Dendritic cell treated with granulocyte-macrophage colony-stimulating factor and Interleukin-4, amounts not matched to agents 40 ng/mL and 50 ng/mL, for 4 days (primary cell): ENCODE data around the gene SURF6.
"Not testable (repeated sequence)": the region's sequence is repeated elsewhere in the genome, so short reads cannot be mapped to it uniquely, and the experiment has no call there.

Source experiments
- H3K27ac Mint-ChIP-seq: one replicate; pipeline ENCODE4 v1.8.0; 2022; ENCODE audit warnings: mild to moderate bottlenecking, mixed read lengths
- H3K27me3 Mint-ChIP-seq: one replicate; pipeline ENCODE4 v1.8.0; 2022; ENCODE audit warnings: mild to moderate bottlenecking, mixed read lengths
- H3K36me3 Mint-ChIP-seq: one replicate; pipeline ENCODE4 v1.8.0; 2022; ENCODE audit warnings: low read depth, mixed read lengths
- H3K4me1 Mint-ChIP-seq: one replicate; pipeline ENCODE4 v1.8.0; 2022; ENCODE audit warnings: low read depth, mixed read lengths
- H3K4me3 Mint-ChIP-seq: one replicate; pipeline ENCODE4 v1.8.0; 2022; ENCODE audit warnings: mild to moderate bottlenecking, moderate library complexity, mixed read lengths
- H3K9me3 Mint-ChIP-seq: one replicate; pipeline ENCODE4 v1.8.0; 2022; ENCODE audit warnings: mixed read lengths
- intact Hi-C: fragments of 100-400 bp; cut with micrococcal nuclease; formaldehyde crosslinking; loops from one replicate; pipeline ENCODE4 v1.15.0; 2022

Gene SURF6

DNA sequence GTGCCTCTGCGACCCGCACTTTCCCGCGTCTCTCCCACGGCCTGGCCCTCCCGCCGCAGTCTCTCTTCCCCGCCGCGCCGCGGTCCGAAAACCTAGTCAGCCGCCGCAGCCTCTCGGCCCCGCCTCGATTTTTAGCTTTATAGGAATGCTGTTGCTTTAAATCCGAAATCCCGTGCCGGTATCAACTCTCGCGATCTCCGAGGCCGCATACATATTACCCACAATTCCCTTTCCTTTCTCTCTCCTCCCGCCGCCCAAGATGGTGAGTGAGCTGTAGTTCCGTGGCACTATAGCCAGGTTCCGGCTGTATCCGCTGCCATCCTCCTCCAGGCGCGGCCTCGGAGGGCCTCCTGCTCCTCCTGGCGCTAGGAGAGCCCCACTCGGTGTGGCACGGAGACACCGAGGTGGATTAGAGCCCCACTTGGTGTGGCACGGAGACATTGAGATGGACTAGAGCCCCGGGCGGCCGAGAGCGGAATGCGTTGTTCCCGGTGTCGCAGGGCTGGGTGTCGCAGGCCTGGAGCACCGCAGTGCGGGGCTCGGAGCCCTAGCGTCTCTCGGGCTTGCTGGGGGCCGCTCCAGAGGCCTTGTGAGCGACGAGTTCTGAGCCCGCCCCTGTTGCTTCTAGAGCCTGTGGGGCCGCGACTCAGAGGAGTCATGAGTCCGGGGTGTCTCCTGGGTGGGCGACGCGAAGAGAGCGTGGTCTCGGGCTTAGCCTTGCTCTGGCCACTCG lies 12.2 kb upstream of the SURF6 start, which contains the start of the genes MED22 and RPL7A:
TSS of gene MED22 (minus strand) at position 147 of the 733 bp plus-strand sequence. CDS start 1,469 bp downstream, outside the sequence.
TSS of gene RPL7A (plus strand) at position 234 of the 733 bp plus-strand sequence. CDS start at position 260, 26 bp downstream.
- H3K9me3 Mint-ChIP-seq, result no peaks in the 10 kb centered on the region
- H3K4me1 Mint-ChIP-seq, result peaks cover 64% of the 10 kb centered on the region
- peak within 1 kb of the TSS; percentile 96 for H3K27ac Mint-ChIP-seq
- intact Hi-C loops, result loop anchor here (1.0 kb wide), 2 partner anchors 8 to 12 kb away; partner anchors contain the start of genes SURF1, SURF2 and SURF6
- H3K36me3 Mint-ChIP-seq, result peaks cover 98% of the 10 kb centered on the region
- no peaks in the 10 kb centered on the region for H3K27me3 Mint-ChIP-seq
- H3K4me3 Mint-ChIP-seq, result peak within 1 kb of the TSS; percentile 85

DNA sequence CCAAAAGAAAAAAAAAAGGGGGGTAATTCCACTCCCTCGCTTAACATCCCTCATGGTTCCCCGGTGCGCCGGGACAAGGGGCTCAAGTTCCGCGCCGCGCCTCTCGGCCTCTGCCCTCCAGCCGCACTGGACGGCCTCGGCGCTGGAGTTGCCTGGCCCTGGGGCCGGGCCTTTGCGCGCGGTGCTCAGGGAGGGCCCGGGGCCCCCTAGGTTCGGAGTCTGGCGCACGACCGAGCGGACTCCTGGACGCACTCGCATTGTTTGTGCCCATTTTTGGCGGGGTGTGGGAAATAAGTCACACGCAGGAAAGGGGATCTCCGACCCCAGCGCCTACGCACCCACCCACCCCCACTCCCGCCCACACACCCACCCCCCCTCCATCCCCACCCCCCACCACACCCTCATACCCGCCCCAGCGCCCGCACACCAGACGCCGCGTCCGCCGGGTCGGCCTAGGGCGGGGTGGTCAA lies 11.6 kb upstream of the SURF6 start:
- Mint-ChIP-seq H3K4me1 (peaks cover 68% of the 10 kb centered on the region), H3K27ac (peak overlapping the region; percentile 96), H3K4me3 (peak overlapping the region; percentile 85), H3K27me3 (no peaks in the 10 kb centered on the region), H3K36me3 (peaks cover 98% of the 10 kb centered on the region), H3K9me3 (no peaks in the 10 kb centered on the region)
- intact Hi-C loops, result no loop called here

DNA sequence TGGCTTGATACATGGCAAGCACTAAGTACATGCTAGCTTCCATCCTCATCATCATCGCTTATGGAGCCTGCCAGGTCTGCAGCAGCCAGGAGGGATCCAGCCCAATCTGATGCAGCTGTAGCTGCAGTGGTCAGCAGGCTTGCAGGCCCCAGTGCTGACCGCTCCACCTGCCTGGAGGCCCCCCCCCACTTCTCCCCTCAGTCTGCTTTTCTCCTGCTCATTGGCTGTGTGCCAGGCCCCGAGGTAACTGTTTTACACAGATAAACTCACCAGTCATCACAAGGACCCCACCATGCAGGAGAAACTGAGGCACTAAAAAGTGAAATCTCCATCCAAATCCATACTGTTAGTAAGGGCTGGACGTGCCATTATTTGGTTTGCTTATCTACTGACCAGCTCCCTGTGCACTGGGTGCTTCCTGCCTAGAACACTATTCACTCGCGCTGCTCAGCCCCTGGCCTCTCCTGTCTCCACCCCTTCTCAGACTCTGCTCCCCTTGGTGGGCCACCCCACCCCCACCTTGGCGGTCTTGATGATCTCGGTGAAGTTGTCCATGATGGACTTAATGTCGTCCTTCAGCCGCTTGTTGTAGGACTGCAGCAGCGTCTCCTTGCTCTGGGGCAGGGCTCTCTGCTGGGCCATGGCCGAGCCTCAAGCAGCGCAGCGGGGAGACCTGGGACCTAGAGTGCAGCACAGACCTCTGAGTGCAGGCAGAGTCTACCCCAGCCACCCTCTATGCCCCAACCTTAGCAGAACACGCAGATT lies 10.2 kb upstream of the SURF6 start:
- Mint-ChIP-seq H3K4me1 (peaks cover 81% of the 10 kb centered on the region), H3K9me3 (no peaks in the 10 kb centered on the region), H3K36me3 (peaks cover 98% of the 10 kb centered on the region), H3K27ac (peak overlapping the region; percentile 96), H3K27me3 (no peaks in the 10 kb centered on the region), H3K4me3 (peak overlapping the region; percentile 85)
- intact Hi-C loops, result no loop called here

DNA sequence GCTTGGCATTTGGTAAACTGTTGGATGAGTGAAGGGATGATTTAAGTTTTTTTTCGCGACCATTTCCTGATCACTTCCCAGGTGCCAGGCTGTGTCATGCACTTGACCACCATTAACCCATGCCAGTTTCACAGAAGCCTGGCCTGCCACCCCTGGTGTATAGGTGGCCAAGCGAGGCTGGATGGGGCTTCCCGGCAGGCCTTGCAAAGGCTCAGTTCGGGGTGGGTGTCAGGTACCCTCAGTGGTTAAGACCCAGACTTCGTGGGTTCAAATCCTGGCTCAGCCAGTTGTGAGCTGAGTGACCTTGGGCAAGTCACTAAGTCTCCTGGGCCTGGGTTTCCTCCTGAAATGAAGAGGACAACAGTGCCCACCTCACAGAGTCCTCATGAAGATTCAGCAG lies 9.6 kb upstream of the SURF6 start:
- no peak overlapping the region for H3K4me3 Mint-ChIP-seq
- intact Hi-C loops, result no loop called here
- H3K4me1 Mint-ChIP-seq, result peaks cover 85% of the 10 kb centered on the region
- H3K36me3 Mint-ChIP-seq, result peaks cover 98% of the 10 kb centered on the region
- H3K27ac Mint-ChIP-seq, result no peak overlapping the region
- H3K27me3 Mint-ChIP-seq, result no peaks in the 10 kb centered on the region
- no peaks in the 10 kb centered on the region for H3K9me3 Mint-ChIP-seq

DNA sequence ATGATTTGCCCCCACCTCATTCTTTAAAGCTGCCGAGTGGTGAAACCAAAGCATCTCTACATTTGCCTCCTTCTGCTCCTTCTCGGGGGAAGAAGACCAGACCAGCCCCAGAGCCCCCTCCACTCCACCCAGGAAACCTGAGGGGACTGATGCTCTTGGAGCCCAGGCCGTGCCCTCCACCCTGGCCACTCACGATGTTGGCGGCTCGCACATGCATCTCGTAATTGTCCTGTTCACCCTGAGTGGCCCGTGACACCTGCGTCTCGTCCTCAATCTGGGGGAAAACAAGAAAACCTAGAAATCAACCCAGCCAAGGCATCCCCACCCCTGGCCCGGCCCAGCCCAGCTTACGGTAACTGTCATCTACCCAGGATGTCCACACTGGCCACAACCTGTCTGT lies 9.0 kb upstream of the SURF6 start:
- H3K36me3 Mint-ChIP-seq, result peaks cover 98% of the 10 kb centered on the region
- H3K4me1 Mint-ChIP-seq, result peaks cover 85% of the 10 kb centered on the region
- no peaks in the 10 kb centered on the region for H3K27me3 Mint-ChIP-seq
- no peaks in the 10 kb centered on the region for H3K9me3 Mint-ChIP-seq
- H3K27ac Mint-ChIP-seq, result no peak overlapping the region
- no peak overlapping the region for H3K4me3 Mint-ChIP-seq
- intact Hi-C loops, result no loop called here

DNA sequence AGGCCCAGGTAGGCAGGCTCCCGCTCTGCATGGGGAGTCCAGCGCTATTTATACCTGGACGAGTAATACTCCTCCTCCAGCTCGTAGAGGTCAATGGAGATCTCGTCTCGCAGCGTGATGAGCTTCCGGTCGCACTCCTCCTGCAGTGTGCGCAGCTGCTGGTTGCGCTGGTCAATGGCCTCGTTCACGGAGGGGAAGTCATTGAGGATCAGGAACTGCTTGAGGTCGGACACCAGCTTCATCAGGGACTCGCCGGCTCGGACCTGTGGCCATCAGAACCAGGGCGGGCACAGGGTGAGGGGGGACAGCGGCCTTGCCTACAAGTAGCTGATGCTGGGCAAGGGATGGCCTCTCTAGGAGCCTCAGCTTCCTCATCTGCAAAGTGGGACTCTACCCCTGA lies 8.1 kb upstream of the SURF6 start:
- Mint-ChIP-seq H3K27ac (peak overlapping the region; percentile 18), H3K4me1 (peaks cover 85% of the 10 kb centered on the region), H3K27me3 (no peaks in the 10 kb centered on the region), H3K36me3 (peaks cover 98% of the 10 kb centered on the region), H3K4me3 (no peak overlapping the region), H3K9me3 (no peaks in the 10 kb centered on the region)
- intact Hi-C loops, result no loop called here

DNA sequence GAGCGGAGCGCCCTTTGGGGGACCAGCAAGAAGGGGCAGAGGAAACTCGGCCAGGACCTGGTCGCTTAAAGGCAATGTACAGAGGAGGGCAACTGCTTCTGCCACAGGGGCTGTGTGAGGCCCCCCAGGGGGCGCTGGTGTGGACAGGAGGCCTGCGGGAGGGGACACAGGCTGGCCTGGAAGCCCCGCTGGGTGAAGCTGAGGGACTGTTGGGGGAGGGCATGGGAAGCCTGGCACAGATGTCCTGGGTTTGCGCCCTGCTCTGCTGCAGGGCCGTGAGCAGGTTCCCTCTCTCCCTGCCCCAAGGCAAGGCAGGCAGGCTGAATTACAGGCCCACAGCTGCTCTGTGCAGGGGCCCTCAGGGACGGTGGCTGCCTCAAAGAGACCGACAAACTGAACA lies 6.6 kb upstream of the SURF6 start:
- H3K36me3 Mint-ChIP-seq, result peaks cover 96% of the 10 kb centered on the region
- H3K27ac Mint-ChIP-seq, result peak overlapping the region; percentile 90
- no peaks in the 10 kb centered on the region for H3K27me3 Mint-ChIP-seq
- intact Hi-C loops, result no loop called here
- H3K4me1 Mint-ChIP-seq, result peaks cover 90% of the 10 kb centered on the region
- no peak overlapping the region for H3K4me3 Mint-ChIP-seq
- no peaks in the 10 kb centered on the region for H3K9me3 Mint-ChIP-seq

DNA sequence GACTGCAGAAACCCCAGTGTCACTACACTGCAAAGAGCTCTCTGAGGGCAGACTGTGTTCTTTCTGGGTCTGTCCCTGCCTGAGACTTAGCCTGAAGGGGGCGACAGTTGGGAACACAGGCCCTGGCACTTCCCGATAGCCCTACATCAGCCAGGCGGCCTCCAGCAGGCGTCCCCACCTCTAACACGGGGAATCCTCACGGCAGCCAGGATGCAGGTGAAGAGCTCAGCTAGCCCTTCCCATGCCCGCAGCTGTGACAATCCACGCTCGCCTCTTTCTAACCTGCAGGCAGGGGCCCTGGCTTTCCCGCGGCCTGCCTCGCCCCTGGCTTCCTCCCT lies 6.0 kb upstream of the SURF6 start:
- peak overlapping the region; percentile 90 for H3K27ac Mint-ChIP-seq
- peaks cover 94% of the 10 kb centered on the region for H3K36me3 Mint-ChIP-seq
- peaks cover 91% of the 10 kb centered on the region for H3K4me1 Mint-ChIP-seq
- no peaks in the 10 kb centered on the region for H3K27me3 Mint-ChIP-seq
- peak overlapping the region; percentile 69 for H3K4me3 Mint-ChIP-seq
- intact Hi-C loops, result no loop called here
- no peaks in the 10 kb centered on the region for H3K9me3 Mint-ChIP-seq

DNA sequence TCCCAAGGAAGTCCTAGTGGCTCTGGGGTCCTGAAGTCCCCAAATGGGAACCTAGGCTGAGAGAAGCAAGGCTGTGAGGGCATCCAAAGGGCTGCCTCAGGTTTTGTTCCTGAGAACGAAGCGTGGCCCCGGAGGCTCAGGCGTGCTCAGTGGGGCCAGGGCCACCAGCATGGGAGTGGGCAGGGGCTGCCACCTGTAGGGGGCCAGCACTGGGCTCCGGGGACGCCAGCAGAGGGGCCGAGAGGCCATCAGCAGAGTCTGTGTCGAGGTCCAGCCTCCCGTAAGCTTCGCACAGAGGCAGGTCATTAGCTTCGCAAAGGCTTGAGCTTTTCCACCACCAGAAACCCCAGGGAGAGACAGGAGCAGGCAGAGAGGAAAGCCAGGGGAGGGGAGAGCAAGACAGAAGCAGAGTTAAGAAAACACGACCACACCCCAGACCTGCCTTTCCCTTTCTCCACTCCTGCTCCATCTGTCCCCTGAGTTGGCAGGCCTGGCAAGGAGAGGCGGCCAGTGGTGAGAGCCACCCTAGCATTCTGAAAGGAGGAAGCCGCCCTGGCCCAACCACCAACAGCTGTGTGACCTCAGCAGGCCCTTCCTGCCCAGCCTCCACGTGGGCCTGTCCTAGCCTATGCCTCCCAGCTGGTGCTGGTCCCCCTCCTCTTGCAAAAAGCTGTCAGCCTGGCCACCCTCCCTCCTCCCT lies 5.5 kb upstream of the SURF6 start:
- peak overlapping the region; percentile 90 for H3K27ac Mint-ChIP-seq
- H3K4me3 Mint-ChIP-seq, result peak overlapping the region; percentile 69
- H3K36me3 Mint-ChIP-seq, result peaks cover 89% of the 10 kb centered on the region
- no peaks in the 10 kb centered on the region for H3K27me3 Mint-ChIP-seq
- intact Hi-C loops, result no loop called here
- H3K4me1 Mint-ChIP-seq, result peaks cover 91% of the 10 kb centered on the region
- H3K9me3 Mint-ChIP-seq, result no peaks in the 10 kb centered on the region

DNA sequence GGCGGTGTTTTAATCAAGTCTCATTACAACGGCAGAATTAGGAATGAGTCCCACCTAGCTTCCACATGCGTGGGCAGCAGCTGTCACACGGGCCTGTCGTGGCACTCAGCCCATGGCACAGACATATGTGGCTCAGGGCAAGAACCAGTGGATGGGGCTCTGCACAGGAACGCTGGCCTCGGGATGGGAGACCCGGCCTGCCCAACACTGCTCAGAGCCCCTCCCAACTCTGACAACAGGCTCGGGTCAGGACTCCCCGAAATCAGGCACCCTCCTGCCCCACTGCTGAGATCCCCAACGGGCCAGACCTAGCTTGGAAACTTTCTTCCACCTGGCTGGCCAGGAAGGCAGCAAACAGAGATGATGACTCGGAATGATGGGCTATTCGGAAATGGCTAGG lies 4.9 kb upstream of the SURF6 start:
- Mint-ChIP-seq H3K36me3 (peaks cover 89% of the 10 kb centered on the region), H3K27me3 (no peaks in the 10 kb centered on the region), H3K4me3 (peak overlapping the region; percentile 69), H3K27ac (peak overlapping the region; percentile 90), H3K4me1 (peaks cover 89% of the 10 kb centered on the region), H3K9me3 (no peaks in the 10 kb centered on the region)
- intact Hi-C loops, result no loop called here

DNA sequence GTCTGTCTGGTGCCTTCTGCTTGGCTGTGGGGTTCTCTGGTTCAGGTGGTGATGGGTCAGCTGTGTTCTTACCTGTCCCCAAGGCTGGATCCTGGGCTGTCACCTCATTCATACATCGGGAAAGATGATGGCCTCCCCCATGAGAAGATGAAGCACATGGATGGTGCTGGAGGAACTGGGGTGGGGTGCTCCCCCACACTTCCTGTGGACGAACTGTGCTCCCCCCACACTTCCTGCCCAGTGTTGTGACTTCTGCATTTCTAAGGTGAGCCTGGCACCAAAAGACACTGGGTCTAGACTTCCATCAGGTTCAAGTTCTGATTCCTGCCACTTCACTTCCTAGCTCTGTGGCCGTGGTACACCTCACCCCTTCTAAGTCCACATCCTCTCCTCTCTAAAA lies 4.3 kb upstream of the SURF6 start:
- intact Hi-C loops, result no loop called here
- Mint-ChIP-seq H3K4me1 (peaks cover 91% of the 10 kb centered on the region), H3K36me3 (peaks cover 89% of the 10 kb centered on the region), H3K9me3 (no peaks in the 10 kb centered on the region), H3K27me3 (no peaks in the 10 kb centered on the region), H3K27ac (peak overlapping the region; percentile 90), H3K4me3 (peak overlapping the region; percentile 69)

DNA sequence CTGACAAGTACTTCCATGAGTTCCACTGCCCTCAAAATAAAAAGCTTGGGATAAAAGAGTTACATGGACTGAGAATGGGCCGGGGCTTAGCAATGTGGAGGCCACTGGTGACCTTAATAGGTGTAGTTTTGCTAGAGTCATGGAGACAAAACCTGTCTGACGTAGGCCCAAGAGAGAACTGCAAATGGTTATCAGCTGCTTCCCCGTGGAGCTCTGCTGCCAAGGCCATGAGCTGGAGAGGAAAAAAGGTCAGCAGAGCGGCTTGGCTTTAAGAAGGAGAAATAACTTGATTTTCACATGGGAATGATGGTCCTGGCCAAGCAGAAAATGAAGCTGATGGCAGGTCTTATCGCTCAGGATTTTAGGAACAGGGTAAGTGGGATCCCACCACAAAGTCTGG lies 3.7 kb upstream of the SURF6 start:
- no peaks in the 10 kb centered on the region for H3K27me3 Mint-ChIP-seq
- peak overlapping the region; percentile 90 for H3K27ac Mint-ChIP-seq
- H3K36me3 Mint-ChIP-seq, result peaks cover 85% of the 10 kb centered on the region
- H3K4me1 Mint-ChIP-seq, result peaks cover 92% of the 10 kb centered on the region
- intact Hi-C loops, result no loop called here
- no peaks in the 10 kb centered on the region for H3K9me3 Mint-ChIP-seq
- H3K4me3 Mint-ChIP-seq, result peak overlapping the region; percentile 55

DNA sequence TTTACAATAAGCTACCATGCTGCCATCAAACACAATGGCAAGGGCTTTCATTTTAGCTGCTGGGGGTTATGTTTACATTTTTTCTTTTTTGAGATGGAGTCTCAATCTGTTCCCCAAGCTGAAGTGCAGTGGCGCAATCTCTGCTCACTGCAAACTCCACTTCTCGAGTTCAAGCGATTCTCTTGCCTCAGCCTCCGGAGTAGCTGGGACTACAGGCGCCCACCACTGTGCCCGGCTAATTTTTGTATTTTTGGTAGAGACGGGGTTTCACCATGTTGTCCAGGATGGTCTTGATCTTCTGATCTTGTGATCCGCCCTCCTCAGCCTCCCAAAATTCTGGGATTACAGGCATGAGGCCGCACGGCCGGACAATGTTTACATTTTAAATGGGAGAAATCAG lies 1.1 kb downstream of the SURF6 start:
- H3K9me3 Mint-ChIP-seq, H3K27me3 Mint-ChIP-seq, intact Hi-C loops: not testable (repeated sequence)
- Mint-ChIP-seq H3K4me1 (peaks cover 83% of the 10 kb centered on the region), H3K4me3 (peak overlapping the region; percentile 97), H3K27ac (peak overlapping the region; percentile 92), H3K36me3 (peaks cover 85% of the 10 kb centered on the region)

DNA sequence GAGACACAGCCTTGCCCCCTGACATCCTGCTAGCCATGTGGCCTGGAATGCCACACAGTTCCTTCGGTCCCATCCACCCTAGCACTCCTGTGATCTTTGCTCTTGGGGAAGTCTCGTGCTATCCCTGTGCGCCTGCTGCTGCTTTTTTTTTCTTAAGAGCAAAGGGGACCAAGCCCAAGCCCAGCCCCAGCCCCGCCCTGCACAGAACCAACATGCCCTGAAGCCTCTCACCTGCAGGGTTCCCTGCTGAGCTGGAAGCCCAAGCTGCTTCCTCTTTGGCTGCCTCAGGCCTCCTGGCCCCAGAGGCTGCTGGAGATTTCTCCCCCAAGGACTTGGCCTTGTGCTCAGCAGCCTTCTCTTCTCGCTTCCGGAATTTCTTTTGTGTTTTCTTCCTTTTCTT lies 1.8 kb downstream of the SURF6 start:
- Mint-ChIP-seq H3K36me3 (peaks cover 80% of the 10 kb centered on the region), H3K4me1 (peaks cover 81% of the 10 kb centered on the region), H3K27ac (no peak overlapping the region), H3K9me3 (no peaks in the 10 kb centered on the region), H3K27me3 (no peaks in the 10 kb centered on the region), H3K4me3 (no peak overlapping the region)
- intact Hi-C loops, result no loop called here
